Measurements from ENCODE around the gene NSD2.
"Not testable (repeated sequence)": the region's sequence is repeated elsewhere in the genome, so short reads cannot be mapped to it uniquely, and the experiment has no call there.

The NSD2 gene

DNA sequence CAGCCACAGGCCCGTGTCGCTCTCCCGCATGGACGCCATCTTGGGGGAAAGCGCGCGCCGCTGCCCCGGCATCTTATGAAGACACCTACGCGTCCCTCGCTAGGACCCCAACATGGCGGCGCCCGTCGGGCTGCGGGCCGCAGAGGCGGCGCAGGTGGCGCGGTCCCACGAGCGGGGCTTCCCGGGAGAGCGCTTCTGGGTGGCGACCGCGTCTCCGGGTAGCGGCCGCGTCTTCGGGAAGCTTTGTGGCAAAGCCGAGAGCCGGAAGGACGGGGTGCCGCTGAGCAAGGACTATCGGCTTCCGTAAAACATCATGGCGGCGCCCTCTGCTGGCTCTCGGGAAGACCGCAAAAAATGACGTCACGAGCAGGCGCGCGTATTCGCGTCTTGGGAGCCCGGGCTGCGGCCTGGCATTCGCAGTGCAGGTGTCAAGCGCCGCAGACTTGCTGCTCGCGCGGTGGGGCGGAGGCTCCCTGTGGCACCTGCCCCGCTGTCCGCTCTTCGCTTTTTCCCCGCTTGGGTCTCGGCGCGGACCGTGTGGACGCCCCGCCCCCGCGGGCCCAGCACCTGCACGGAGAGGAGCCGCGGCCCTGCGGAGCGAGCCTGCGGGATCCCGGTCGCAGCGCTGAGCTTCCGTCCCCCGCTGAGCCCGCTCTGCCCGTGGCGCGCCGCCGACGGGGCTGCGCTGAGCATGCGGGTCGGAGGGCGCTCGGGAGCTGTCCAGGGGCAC is 137.9 kb downstream of the NSD2 start, which contains the start of gene NELFA:
NELFA (minus strand) TSS at position 54 of the 730 bp plus-strand sequence; CDS start at position 39, 15 bp downstream.
- peak; percentile 66 for DNase-seq

DNA sequence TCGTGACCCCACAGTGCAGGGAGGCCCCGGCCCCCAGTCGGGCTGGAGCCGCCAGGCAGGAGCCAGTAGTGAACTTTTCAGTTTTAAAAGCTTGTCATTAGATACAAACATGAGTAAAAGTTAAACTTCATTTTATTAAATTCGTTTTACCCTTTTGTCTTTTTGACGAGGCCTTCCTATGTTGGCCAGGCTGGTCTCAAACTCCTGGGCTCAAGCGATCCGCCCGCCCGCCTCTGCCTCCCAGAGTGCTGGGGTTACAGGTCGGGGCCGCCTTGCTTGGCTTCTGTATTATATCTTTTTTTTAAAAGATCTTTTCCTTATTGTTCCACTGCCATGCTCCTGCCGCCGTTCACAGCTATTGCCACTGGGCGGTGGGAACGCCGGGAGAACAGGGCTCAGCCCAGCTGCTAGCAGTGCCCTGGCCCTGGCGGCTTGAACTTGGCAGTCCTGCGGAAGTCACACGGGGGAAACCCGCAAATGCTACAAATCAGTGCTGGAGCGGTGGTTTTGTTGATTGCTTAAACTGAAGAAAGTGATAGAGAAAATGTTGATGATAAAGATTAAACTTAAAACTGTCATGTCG is 138.5 kb downstream of the NSD2 start:
- DNase-seq: no peak

DNA sequence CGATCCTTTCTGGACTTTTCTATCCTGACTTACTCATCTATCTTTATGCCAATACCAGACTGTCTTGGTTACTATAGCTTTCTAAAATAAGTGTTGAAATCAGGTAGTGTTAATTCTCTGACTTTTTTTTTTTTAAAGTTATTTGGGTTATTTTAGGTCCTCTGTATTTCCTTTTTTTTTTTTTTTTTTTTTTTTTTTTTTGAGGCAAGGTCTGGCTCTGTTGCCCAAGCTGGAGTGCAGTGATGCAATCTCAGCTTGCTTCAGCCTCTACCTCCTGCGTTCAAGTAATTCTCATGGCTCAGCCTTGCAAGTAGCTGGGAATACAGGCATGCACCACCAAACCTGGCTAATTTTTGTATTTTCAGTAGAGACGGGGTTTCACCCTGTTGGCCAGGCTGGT is 140.4 kb downstream of the NSD2 start:
- DNase-seq: no peak

DNA sequence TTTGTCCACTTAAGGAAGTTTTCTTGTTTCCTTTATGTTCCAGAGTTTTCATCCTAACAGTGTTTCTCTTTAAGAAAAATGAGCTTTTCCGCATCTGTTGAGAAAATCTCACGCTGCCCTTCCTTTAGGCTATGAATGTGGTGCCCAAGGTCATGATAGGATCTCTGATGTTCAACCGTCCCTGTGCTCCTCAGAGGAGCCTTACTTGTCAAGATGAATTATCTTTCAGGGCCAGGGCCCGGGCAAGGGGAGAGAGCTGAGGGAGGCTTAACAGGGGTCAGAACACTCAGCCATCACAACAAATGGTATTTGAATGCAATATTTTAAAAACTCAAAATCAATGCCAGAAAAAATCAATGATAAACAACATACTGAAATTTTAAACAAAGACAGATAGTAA is 143.8 kb downstream of the NSD2 start:
- no peak for DNase-seq

DNA sequence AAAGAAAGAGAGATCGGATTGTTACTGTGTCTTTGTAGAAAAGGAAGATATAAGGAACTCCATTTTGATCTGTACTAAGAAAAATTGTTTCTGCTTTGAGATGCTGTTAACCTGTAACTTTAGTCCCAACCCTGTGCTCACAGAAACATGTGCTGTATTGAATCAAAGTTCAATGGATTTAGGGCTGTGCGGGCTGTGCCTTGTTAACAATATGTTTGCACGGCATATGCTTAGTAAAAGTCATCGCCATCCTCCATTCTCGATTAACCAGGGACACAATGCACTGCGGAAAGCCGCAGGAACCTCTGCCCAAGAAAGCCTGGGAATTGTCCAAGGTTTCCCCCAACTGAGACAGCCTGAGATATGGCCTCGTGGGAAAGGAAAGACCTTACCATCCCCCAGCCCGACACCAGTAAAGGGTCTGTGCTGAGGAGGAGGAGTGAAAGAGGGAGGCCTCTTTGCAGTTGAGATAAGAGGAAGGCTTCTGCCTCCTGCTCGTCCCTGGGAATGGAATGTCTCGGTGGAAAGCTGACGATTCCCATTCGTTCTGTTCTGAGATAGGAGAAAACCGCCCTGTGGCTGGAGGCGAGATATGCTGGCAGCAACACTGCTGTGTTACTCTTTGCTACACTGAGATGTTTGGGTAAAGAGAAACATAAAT is 150.3 kb downstream of the NSD2 start:
- DNase-seq: not testable (repeated sequence)

DNA sequence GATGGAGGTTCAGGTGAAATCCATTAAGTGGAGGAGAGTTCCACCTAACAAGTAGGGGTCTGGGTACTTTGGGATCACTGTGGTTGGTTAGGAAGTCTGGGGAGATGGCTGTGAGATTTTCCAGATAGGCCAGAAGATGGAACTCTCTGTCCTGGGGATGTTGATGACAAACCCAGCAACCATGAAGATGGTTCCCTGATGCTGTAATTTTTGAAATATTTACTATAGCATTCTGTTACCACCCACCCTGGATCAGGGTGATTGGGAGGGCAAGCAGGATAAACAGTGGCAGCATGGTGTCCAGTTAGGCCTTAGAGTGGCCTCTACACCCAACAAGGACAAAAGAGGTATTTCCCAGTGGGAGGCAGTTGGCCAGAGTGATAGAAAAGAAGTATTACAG is 153.5 kb downstream of the NSD2 start:
- no peak for DNase-seq

DNA sequence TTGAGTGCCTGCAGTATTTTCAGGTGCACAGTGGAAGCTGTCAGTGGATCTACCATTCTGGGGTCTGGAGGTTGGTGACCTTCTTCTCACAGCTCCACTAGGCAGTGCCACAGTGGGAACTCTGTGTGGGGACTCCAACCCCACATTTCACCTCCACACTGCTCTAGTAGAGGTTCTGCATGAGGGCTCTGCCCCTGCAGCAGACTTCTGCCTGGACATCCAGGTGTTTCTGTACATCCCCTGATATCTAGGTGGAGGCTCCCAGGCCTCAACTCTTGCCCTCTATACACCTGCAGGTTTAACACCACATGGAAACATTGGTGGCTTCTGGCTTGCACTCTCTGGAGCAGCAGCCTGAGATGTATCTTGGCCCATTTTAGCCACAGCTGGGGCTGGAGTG is 154.6 kb downstream of the NSD2 start:
- DNase-seq: no peak

DNA sequence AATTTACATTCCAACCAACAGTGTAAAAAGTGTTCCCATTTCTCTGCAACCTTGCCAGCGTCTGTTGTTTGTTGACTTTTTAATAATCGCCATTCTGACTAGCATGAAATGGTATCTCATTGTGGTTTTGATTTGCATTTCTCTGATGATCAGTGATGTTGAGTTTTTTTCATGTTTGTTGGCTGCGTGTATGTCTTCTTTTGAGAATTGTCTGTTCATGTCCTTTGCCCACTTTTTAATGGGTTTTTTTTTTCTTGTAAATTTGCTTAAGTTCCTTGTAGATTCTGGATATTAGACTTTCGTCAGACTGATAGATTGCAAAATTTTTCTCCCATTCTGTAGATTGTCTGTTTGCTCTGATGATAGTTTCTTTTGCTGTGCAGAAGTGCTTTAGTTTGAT is 155.9 kb downstream of the NSD2 start:
- not testable (repeated sequence) for DNase-seq

DNA sequence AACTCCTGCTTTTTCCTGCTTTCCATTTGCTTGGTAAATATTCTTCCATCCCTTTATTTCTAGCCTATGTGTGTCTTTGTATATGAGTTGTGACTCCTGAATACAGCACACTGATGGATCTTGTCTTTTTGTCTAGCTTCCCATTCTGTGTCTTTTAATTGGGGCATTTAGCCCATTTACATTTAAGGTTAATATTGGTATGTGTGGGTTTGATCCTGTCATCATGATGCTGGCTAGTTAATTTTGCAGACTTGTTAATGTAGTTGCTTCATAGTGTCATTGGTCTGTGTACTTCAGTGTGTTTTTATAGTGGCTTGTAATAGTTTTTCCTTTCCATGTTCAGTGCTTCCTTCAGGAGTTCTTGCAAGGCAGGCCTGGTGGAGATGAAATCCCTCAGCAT is 160.0 kb downstream of the NSD2 start:
- not testable (repeated sequence) for DNase-seq
